COR-L47 (cell line): ENCODE results near the gene C5orf58.
A peak's percentile ranks its signal among the peaks of the same experiment; 100 is the strongest.

ENCODE experiments used
- DNase-seq: peaks from one replicate; lab custom pipeline; 2025; lab: John Stamatoyannopoulos, UW

Gene C5orf58, protein sequence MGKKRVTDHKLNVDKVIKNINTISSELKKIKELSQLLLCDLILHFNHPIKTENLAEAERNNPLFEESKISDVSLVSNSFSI

DNA sequence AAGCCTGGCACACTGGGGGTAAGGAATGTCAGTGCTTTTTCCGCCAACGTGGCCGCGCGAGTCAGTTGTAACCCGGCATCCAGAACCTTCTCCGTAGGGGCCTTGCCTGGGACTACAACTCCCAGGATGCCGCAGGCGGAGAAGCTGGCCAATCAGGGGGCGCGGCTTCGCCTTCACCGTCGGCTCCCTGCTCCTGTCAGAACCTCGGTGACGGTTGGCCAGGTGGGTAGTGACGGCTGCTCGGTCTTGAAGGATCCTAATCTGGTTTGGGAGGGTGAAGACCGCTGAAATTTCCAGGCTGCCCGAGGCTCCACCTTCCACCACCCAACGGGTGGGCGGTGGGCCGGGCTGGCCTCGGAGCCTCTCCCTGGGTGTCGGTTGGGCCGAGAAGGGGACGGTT, at the start of gene C5orf58:
Gene C5orf58, plus strand, starts transcription at position 200 of the 400 bp plus-strand sequence. CDS start 1,992 bp downstream, outside the sequence.
- DNase-seq = no peak

DNA sequence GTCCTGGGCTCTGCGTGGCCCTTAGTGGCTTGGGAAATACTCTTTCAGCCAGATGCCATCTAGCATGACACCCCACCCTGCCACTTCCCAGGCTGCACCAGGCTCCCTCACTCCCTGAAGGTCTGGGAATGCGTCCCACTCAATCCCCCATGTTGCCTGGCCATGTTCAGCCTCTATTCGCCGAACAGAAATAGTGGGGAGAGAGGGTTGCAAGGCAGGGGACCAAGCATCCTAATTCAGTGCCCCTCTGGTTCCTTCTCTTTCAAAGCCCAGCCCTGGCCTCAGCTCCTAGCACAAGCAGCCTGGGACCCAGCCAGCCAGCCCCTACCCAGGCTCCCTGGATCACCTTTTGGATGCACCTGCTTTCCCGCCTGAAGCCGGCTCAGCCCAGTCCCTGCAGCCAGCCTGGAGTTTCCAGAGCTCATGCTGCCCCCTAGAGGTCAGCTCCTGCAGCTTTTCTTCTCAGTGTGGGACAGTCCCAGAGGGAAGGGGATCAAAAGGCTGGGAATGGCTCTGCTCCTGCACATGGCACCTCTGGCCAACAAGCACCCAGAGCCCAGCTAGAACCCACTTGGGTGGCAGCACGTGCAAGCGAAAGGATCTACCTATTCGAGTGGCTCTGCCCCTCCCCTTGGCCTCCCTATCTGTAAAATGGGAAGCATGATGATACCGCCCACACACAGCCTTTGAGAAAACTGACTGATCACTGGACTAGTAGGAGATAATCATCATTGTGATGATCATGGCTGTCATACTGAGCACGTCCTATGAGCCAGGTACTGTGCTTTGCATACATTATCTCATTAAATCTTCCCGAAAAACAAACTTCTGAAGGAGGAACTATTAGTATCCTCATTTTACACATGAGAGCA, 48.7 kb upstream of the C5orf58 start:
- DNase-seq = peak; percentile 64

DNA sequence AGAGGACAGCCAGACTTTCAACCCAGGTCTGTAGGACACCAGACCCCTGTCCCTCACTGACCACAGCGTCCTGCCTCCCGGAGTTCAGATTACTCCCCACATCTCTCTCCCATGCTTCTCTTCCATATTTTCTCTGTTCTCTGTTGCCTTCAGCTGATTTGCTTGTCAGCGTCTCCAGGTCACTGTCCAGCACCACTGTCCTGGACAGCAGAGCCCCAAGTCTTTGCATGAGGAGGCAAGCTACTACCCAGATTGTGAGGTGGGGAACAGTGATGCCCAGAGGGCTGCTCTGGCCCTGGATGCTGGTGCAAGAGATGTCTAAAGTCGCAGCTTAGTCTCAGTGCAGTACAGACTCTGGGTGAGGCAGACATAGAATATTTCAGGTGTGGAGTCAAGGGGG, 48.0 kb upstream of the C5orf58 start:
- no peak for DNase-seq

DNA sequence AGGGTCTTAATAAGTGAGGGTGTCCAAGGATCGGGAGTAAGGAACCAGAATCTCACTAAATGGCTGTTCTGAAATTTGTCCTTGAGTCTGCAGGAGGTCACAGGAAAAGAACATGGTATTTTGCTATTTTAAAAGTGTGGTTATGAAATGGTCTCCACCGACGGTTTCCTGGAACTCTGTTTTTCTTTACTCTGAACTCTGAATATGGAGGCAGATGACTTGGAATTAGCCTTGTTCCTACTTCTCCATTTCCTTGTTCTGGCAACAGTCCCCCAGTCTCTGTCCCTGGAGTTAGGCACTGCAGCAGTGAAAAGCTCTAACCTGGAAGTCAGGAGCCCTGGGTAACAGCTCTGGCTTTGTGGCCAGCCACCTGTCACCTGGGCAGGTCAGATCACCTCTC, 46.6 kb upstream of the C5orf58 start:
- no peak for DNase-seq

DNA sequence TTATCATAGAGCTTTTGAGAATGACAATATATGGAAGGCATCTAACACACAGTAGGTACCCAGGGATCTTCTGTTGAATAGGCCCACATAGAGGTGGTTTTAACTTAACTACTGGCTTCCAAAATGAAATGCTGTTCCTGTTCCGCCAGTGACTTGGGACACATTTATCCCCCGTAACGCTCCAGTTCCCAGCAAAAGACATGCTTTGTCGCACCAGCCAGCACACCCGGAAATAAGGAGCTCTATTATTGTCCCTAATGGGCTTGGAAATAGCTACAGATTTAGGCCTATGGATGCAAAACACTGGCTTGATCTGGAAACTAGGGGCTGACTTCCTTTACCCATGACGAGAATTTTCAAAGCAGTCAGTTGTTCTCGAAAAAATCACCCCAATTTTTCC, 45.9 kb upstream of the C5orf58 start:
- no peak for DNase-seq

DNA sequence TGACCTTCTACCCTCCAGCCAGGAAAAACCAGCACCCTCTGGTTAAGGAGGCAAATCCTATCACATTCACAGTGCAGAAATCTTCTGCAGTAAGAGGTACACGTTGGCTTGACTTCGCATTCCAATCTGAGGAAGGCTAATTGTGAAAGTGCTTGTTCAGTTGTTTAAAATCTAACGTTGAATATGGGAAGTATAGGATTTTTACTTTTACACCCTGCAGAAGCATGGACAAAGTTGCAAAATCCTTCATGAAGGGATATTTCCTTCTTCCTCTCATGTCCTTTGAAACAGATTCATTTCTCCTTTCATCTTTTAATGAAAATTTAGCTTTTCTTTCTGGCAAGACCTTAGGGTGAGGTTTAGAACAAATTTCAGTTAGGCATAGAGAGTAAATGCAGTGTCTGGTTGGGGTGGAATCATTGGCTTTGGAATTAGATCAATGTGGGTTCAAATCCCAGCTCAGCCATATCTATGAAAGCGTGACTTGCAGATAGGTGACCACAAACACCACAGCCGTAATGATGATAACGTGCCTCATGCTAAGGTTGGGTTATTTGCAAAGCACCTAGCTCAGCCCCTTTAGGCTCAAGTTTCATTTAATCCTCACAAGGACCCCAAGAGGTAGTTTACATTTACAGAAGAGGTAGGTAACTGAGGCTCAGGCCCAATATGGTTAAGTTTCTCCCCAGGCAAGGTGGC, 42.2 kb upstream of the C5orf58 start:
- no peak for DNase-seq

DNA sequence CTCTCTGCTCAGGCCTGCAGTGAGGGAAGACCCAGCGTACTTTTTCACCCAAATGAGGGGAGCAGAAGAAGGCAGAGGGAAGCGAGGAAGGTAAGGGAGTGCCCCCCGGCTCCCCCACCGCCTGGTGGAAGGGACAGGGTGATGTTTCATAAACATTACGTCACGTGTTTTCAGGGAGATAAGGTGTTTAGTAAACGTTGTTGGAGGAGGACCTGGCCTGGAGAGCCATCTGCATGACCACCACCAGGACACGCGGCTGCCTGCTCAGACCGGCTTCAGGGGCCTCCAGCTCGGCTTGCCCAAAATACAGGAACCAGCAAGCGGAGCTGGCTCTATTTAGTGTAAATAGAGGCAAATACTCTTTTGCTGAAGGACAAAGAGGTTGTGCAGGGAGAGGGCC, 40.0 kb upstream of the C5orf58 start:
- no peak for DNase-seq

DNA sequence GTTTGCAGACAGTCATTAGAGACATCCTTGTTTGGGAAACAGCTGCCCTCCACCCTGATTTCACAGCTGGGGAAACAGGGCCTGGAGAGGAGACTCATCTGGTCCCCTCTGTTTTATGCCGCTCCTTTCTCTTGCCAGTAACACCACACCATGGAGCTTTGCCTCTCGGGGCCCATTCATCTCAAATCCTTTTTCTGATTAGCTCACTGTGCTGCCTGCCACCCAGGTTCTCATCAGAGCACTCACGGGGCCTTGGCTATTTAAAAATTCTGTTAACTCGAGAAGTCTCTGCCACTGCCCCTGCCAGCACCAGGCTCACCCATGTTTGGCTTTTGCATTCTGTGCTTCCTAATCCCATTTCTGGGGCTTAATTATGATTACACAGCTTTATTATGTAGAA, 36.8 kb upstream of the C5orf58 start:
- DNase-seq = peak; percentile 94

DNA sequence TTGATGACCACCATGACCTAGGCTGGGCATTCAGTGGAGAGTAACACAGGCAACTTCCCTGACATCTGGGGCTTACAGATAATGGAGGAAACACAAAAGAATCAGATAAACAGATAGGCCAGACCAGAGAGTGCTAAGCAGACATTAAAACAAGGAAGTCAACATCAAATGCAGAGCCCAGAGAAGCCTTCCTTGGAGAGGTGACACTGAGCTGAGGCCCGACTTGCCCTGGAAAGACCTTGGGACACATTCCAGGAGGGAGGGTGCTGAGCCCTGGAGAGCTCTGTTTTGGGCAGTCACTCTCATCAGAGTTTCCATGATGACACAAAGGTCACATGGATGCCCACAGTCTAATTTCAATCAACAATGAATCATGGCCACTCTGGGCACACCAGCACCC, 31.9 kb upstream of the C5orf58 start:
- no peak for DNase-seq

DNA sequence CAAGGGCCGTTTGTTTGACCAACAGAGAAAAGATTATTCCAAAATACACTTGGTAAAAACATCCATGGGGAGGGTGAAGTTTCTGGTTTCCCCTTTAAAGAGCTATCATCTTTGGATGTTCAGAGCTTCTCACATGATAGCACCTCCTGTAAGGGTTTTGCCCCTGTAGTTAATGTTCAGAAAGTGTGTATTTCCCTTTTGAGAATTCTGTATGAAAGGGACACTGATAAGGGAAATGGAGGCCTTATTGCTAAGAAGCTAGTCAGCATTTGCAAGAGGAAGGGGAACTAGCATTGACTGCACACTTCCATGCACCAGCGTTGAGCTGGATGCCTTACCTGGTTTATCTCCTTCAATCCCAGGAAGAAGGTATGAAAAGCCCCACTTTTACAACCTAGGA, 31.5 kb upstream of the C5orf58 start:
- no peak for DNase-seq

DNA sequence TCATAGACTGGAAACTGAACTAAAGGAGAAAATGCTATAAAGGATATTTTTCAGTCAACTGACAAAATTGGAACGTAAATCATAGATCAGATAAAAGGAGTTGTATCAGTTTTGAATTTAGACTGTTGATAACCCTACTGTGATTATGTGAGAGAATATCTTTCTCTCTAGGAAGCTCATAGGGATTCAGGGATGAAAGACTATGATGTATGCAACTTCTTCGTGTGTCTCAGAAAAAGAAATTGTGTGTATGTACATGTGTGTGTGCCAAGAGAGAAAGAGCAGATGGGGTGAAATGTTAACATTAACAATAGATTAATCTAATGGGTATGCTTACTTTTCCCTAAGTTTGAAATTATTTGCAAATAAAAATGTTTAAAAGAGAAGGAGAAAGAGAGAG, 30.7 kb upstream of the C5orf58 start:
- no peak for DNase-seq

DNA sequence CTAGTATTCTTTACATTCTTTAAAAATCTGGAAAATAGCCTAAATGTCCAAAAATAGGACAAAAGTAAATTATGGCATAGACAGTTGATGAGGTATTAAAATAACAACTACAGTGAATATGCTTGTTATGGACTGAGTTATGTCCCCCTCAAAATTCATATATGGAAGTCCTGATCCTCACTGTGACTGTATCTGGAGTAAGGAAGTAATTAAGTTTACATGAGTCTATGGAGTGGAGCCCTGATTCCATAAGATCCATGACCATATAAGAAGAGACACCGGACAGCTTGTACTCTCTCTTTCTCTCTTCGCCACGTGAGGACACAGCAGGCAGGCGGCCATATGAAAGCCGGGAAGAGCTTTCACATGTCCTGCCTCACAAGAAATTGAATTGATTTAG, 28.6 kb upstream of the C5orf58 start:
- no peak for DNase-seq

DNA sequence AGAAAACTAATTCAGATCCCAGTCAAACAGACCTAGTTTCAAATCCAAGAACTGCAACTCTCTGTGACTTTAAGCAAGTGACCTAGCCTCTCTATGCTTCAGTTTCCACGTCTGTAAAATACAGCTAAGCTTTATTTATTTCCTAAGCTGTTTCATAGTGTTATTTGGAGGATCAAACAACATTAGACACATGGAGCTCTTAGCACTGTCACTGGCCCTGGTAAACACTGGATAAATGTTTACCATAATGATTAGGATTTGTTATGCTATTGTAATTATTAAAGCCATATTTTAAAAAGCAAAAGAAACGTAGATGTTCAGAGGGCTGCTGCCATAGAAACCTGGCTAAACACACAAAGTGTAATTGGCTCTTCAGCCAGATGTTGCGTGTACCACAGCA, 26.6 kb upstream of the C5orf58 start:
- no peak for DNase-seq

DNA sequence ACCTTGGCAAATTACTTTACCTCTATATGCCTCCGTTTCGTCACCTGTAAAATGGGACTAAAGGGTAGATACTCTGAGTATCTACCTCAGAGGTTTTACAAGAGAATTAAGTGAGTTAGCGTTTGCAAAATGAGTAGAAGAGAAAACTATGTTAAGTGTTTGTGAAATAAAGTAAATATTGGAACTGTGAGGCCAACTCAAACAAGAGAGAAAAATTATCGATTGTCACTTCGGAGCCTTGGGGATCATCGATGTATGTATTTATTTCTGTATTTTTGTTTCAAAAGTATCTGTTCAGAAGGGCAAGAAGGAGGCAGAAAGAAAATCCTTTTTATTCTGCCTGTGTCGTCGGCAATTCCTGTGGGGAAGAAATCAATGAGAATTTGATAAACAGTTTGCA, 25.8 kb upstream of the C5orf58 start:
- no peak for DNase-seq

DNA sequence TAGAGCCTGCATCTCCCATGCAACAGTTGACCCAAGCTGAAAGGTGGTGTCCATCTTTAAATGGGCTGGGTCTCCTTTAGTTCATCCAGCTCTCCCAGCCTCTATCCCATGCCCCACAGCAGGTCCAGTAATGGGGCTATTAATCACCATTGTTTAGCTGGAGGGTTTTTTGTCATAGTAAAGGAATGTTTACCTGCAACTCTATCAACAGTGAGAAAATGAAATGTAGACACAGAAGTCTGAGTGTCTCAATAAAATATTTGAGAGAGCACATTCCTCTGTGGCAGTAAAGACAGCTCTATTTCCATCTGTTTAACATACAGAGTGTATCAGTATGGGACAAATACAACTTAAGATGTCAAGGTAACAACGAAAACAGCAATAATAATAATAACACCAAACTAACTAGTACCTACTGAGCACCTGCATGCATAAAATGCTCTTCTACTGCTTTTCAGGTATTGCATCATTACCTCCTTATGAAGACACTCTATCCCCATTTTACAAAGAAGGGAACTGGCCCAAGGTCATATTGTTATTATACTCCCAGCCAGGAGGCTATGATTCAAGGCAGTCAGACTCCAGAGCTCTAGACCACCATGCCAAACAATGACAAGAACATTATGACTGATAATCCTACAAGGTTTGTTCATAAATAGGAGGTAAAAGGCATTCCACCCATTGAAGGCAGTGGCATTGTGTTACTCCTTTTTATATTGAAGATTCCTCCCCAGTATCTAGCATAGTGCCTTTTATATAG, 21.0 kb upstream of the C5orf58 start:
- no peak for DNase-seq

DNA sequence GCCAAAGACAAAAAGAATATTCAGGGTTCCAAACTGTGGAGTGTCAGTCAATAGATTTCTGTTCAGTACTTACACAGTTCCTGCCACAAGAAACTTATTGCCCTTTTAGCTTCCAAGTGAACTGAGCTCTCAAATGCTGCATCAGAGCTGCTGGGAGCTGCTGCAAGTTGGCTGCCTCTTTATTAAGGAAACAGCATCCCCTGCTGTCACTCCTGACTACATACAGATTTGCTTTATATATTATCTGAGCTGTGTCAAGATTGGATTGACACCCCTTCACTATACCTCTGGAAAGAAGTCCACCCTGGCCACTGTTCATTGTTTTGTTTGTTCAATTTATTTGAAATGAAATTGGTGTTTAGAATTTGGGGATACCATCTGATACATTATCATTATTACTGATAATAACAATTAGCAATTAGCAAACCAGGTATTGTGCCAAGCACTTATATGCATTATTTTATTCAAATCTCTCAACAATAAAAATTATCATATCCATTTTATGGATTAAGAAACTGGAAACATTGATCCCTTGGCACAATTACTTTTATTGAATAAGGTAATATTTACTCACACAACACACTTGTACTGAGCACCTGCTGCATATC, 16.4 kb upstream of the C5orf58 start:
- DNase-seq = peak; percentile 83

DNA sequence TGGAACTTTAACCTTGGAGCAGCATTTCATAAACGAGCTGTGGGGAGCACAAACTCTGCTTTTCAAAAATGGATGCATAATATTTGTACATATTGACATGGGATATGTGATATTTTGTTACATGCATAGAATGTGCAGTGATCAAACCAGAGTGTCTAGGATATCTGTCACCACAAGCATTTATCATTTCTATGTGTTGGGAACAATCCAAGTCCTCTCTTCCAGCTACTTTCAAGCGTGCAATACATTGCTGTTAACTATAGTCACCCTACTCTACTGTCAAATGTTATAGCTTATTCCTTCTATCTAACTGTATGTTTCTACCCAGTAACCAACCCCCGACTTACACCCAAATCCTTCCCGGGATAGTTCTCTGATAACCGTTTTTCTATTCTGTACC, 15.0 kb upstream of the C5orf58 start:
- DNase-seq = no peak

DNA sequence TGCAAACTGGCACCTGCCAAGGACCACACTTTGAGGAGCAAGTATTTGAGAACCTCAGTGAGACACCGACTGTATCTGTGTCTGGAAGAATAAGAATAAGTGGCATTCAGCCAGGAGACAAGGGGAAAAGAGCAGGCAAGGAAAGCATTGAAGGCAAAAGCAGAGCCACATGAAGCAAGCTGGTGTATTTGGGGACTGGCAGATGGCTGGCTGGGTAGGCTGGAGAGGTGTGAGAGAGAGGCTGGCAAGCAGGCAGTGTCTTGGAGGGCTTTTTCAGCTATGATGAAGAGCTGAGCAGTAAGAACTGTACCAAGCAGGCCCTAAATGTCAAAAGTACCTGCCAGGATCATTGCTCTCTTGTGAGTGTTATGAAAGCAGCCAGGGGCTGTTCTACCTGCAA, 14.1 kb upstream of the C5orf58 start:
- DNase-seq = no peak

DNA sequence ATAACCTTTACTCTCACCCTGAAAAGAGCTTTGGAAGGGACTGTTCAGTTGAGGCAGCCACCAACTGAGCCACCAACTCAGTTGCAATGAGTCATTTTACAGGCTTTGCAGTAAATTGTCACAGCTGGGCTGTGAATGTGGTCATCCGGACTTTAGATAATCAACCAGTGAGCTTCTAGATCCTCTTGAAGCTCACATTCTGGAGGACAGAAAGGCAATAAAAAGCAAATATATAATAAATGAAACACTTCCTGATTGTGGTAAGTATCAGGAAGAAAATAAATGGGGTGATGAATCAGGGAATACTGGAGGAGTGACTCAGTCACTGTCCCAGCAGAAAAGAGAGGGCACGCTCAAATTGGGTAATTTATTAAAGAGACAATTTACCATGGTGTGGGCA, 13.2 kb upstream of the C5orf58 start:
- DNase-seq = no peak

DNA sequence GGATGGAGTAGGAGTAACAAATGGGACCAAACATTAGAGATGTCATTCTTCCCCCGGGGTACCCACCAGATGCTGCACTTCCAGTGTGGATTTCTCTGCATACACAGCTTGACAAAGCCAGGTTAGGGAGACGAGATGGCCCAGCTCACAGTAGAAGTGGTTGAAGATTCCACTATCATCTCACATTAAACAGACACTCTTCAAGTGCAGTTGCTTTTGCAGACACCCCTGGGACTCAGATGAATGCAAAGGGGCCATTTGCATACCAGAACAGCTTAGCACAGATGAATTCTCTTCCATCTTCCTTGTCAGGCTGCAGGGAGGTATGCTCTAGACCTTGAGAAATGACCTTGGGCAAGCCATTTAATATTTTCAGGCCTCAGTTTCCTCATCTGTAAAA, 12.6 kb upstream of the C5orf58 start:
- DNase-seq = no peak

DNA sequence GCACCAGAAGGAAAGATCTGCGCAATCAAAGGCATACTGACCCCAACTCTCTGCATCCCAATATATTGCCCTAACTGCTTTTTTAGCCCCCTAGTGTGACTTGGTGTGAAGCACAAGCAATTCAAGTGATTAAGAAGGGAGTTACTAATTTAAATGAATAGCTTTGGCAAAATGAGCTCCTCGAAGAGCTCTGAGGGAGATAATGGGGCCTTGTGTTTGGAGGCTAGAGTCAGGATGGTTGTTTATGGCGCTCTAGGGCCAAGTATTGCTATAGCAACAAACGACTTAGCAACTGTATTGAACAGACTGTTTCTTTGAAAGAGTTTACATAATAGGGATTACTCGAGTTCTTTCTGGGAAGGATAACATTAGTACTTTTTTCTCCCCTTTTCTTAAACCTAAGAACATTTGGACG, 11.5 kb upstream of the C5orf58 start:
- DNase-seq = peak; percentile 15

DNA sequence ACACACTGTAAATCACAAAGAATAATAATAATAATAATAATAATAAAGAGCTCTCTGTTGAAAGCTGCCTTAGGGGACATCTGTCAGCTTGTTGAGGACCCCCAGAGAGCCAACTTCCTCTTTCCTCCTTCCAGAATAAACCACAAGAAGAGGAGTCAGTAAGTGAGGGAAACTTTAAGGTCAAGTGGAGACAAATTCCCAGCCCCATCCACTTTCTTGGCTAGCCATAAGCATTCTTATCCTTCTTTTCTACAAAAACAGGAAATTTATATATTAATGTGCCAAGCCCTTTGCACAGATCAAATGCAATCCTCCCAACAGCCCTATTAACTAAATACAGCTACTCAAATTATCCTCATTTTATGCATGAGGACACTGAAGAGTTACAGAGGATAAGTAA, 9.4 kb upstream of the C5orf58 start:
- DNase-seq = no peak
